Stimulated activated naive B cell treated with anti-CD40 and anti-IgM and Interleukin-4, amounts not matched to agents 10 μg/mL and 1 μg/mL and 100 μg/mL, for 72 hours (primary cell): ENCODE results near the gene IL9.
"Not testable (repeated sequence)": the region's sequence is repeated elsewhere in the genome, so short reads cannot be mapped to it uniquely, and the experiment has no call there.

Experiments
- ATAC-seq, 2 donors: fragments of 150-1000 bp; cut with Tn5 transposase; replicated peaks; 2 replicates each; pipeline ENCODE4 v1.10.0; 2021; ENCODE audit warnings: moderate library complexity in 1 of 2
- DNase-seq: peaks from one replicate; pipeline ENCODE4 v3.0.0; 2021
- H3K27ac Mint-ChIP-seq: one replicate; pipeline ENCODE4 v1.8.0; 2022; ENCODE audit warnings: mild to moderate bottlenecking, mixed read lengths
- H3K27me3 Mint-ChIP-seq, 2 donors: one replicate each; pipeline ENCODE4 v1.8.0; 2022; ENCODE audit warnings: mixed read lengths in 2 of 2
- H3K36me3 Mint-ChIP-seq, 2 donors: one replicate each; pipeline ENCODE4 v1.8.0; 2022; ENCODE audit warnings: mixed read lengths in 2 of 2, mild to moderate bottlenecking in 1 of 2
- H3K4me1 Mint-ChIP-seq, 2 donors: one replicate each; pipeline ENCODE4 v1.8.0; 2022; ENCODE audit warnings: mixed read lengths in 2 of 2, mild to moderate bottlenecking in 1 of 2
- H3K4me3 Mint-ChIP-seq, 2 donors: one replicate each; pipeline ENCODE4 v1.8.0; 2022; ENCODE audit warnings: mild to moderate bottlenecking in 2 of 2, mixed read lengths in 2 of 2, moderate library complexity in 1 of 2
- H3K9me3 Mint-ChIP-seq, 2 donors: one replicate each; pipeline ENCODE4 v1.8.0; 2022; ENCODE audit warnings: mixed read lengths in 2 of 2, mild to moderate bottlenecking in 1 of 2

The IL9 gene

GRCh38 chr5:135869935-135870334, 25.7 kb downstream of the IL9 start:
- Mint-ChIP-seq H3K4me1 (no peaks in the 10 kb centered on the region), H3K4me3 (no peak overlapping the region)

GRCh38 chr5:135869276-135869675, 26.4 kb downstream of the IL9 start:
- ATAC-seq: no peak
- H3K4me1 Mint-ChIP-seq: no peaks in the 10 kb centered on the region
- no peaks in the 10 kb centered on the region for H3K36me3 Mint-ChIP-seq
- H3K27ac Mint-ChIP-seq: no peak overlapping the region
- no peak for DNase-seq
- peaks cover 0 to 7% of the 10 kb centered on the region in 2 donors for H3K27me3 Mint-ChIP-seq
- H3K4me3 Mint-ChIP-seq: no peak overlapping the region
- no peaks in the 10 kb centered on the region for H3K9me3 Mint-ChIP-seq

More at GRCh38 chr5:135869935-135870334, 25.7 kb downstream of the IL9 start:
- H3K27me3 Mint-ChIP-seq: peaks cover 0 to 7% of the 10 kb centered on the region in 2 donors
- no peak for DNase-seq
- H3K9me3 Mint-ChIP-seq: no peaks in the 10 kb centered on the region
- H3K36me3 Mint-ChIP-seq: no peaks in the 10 kb centered on the region
- no peak for ATAC-seq
- H3K27ac Mint-ChIP-seq: no peak overlapping the region

GRCh38 chr5:135868681-135869080, 27.0 kb downstream of the IL9 start:
- Mint-ChIP-seq H3K4me3 (no peak overlapping the region), H3K9me3 (peaks cover 0 to under 1% of the 10 kb centered on the region in 2 donors), H3K36me3 (no peaks in the 10 kb centered on the region), H3K4me1 (no peaks in the 10 kb centered on the region), H3K27ac (no peak overlapping the region), H3K27me3 (peaks cover 3 to 7% of the 10 kb centered on the region in 2 donors)
- ATAC-seq (no peak), DNase-seq (no peak)

GRCh38 chr5:135867599-135867998, 28.0 kb downstream of the IL9 start:
- Mint-ChIP-seq H3K27me3 (peaks cover 4 to 6% of the 10 kb centered on the region in 2 donors), H3K27ac (no peak overlapping the region), H3K4me3 (no peak overlapping the region), H3K4me1 (no peaks in the 10 kb centered on the region), H3K36me3 (no peaks in the 10 kb centered on the region), H3K9me3 (peaks cover 0 to 2% of the 10 kb centered on the region in 2 donors)
- DNase-seq (no peak), ATAC-seq (no peak)

GRCh38 chr5:135866016-135866415, 29.6 kb downstream of the IL9 start:
- Mint-ChIP-seq H3K4me3 (no peak overlapping the region), H3K27ac (no peak overlapping the region), H3K9me3 (peaks cover 0 to 2% of the 10 kb centered on the region in 2 donors), H3K36me3 (no peaks in the 10 kb centered on the region), H3K27me3 (peaks cover 0 to 6% of the 10 kb centered on the region in 2 donors), H3K4me1 (no peaks in the 10 kb centered on the region)
- DNase-seq (no peak), ATAC-seq (no peak)

- Mint-ChIP-seq H3K36me3 (no peaks in the 10 kb centered on the region), H3K4me3 (no peak overlapping the region), H3K27ac (no peak overlapping the region), H3K27me3 (peaks cover 0 to 6% of the 10 kb centered on the region in 2 donors), H3K4me1 (no peaks in the 10 kb centered on the region), H3K9me3 (peaks cover 0 to 2% of the 10 kb centered on the region in 2 donors)
- ATAC-seq: no peak
- DNase-seq: no peak
Measured at GRCh38 chr5:135864503-135865435, 30.9 kb downstream of the IL9 start.

- no peak for ATAC-seq
- Mint-ChIP-seq H3K27ac (no peak overlapping the region), H3K9me3 (peaks cover 0 to 2% of the 10 kb centered on the region in 2 donors), H3K4me1 (no peaks in the 10 kb centered on the region), H3K27me3 (peaks cover 0 to 6% of the 10 kb centered on the region in 2 donors), H3K36me3 (no peaks in the 10 kb centered on the region), H3K4me3 (no peak overlapping the region)
- no peak for DNase-seq
Measured at GRCh38 chr5:135862744-135863143, 32.9 kb downstream of the IL9 start.

GRCh38 chr5:135862086-135862485, 33.6 kb downstream of the IL9 start:
- ATAC-seq (no peak), DNase-seq (no peak)
- Mint-ChIP-seq H3K4me3 (no peak overlapping the region), H3K4me1 (no peaks in the 10 kb centered on the region), H3K27me3 (peaks cover 4 to 6% of the 10 kb centered on the region in 2 donors), H3K36me3 (no peaks in the 10 kb centered on the region), H3K27ac (no peak overlapping the region), H3K9me3 (peaks cover 0 to 2% of the 10 kb centered on the region in 2 donors)

- no peak overlapping the region for H3K4me3 Mint-ChIP-seq
- ATAC-seq (no peak), DNase-seq (no peak)
- peaks cover 4 to 6% of the 10 kb centered on the region in 2 donors for H3K27me3 Mint-ChIP-seq
- H3K27ac Mint-ChIP-seq: no peak overlapping the region
- H3K9me3 Mint-ChIP-seq: peaks cover 0 to 2% of the 10 kb centered on the region in 2 donors
- H3K4me1 Mint-ChIP-seq: no peaks in the 10 kb centered on the region
- H3K36me3 Mint-ChIP-seq: no peaks in the 10 kb centered on the region
Measured at GRCh38 chr5:135861641-135862040, 34.0 kb downstream of the IL9 start.

GRCh38 chr5:135859641-135860040, 36.0 kb downstream of the IL9 start:
- Mint-ChIP-seq H3K4me1 (no peaks in the 10 kb centered on the region), H3K4me3 (no peak overlapping the region), H3K9me3 (peaks cover 0 to 2% of the 10 kb centered on the region in 2 donors), H3K36me3 (no peaks in the 10 kb centered on the region), H3K27me3 (peaks cover 6 to 16% of the 10 kb centered on the region in 2 donors), H3K27ac (no peak overlapping the region)
- ATAC-seq: no peak
- DNase-seq: no peak

GRCh38 chr5:135859186-135859585, 36.5 kb downstream of the IL9 start:
- H3K9me3 Mint-ChIP-seq, H3K4me1 Mint-ChIP-seq, H3K27ac Mint-ChIP-seq, H3K4me3 Mint-ChIP-seq, DNase-seq, ATAC-seq, H3K36me3 Mint-ChIP-seq: not testable (repeated sequence)
- peaks cover 6 to 16% of the 10 kb centered on the region in 2 donors for H3K27me3 Mint-ChIP-seq

GRCh38 chr5:135857630-135858311, 37.9 kb downstream of the IL9 start:
- no peaks in the 10 kb centered on the region for H3K36me3 Mint-ChIP-seq
- ATAC-seq (no peak), DNase-seq (no peak)
- H3K27ac Mint-ChIP-seq: no peak overlapping the region
- H3K4me3 Mint-ChIP-seq: no peak overlapping the region
- no peaks in the 10 kb centered on the region for H3K4me1 Mint-ChIP-seq
- no peaks in the 10 kb centered on the region for H3K9me3 Mint-ChIP-seq
- H3K27me3 Mint-ChIP-seq: peaks cover 0 to 16% of the 10 kb centered on the region in 2 donors

- Mint-ChIP-seq H3K27ac (no peak overlapping the region), H3K36me3 (no peaks in the 10 kb centered on the region), H3K4me1 (no peaks in the 10 kb centered on the region), H3K4me3 (no peak overlapping the region), H3K9me3 (no peaks in the 10 kb centered on the region), H3K27me3 (peaks cover 0 to 12% of the 10 kb centered on the region in 2 donors)
- DNase-seq (no peak), ATAC-seq (no peak)
Measured at GRCh38 chr5:135851915-135852845, 43.5 kb downstream of the IL9 start.
